GM10248 (cell line): ENCODE data around the gene C4B.
"Not testable (repeated sequence)": the region's sequence is repeated elsewhere in the genome, so short reads cannot be mapped to it uniquely, and the experiment has no call there.

Experiments used
- CTCF ChIA-PET: fragments of 300-600 bp; sonication (Branson Sonifier 250); formaldehyde crosslinking; extraction: SDS; loops from one replicate; lab custom pipeline; 2021; ENCODE audit warnings: antibody characterized with exemption; lab: Yijun Ruan, JAX
- POLR2A ChIA-PET: fragments of 350-650 bp; sonication (Branson Sonifier 250); formaldehyde crosslinking; extraction: SDS; loops from one replicate; lab custom pipeline; 2020; ENCODE audit warnings: antibody characterized with exemption; lab: Yijun Ruan, JAX
- DNase-seq: peaks from one replicate; pipeline ENCODE4 v3.0.0; 2012; ENCODE audit errors: extremely low spot score
- TF ChIP-seq, protein P1 (sequence below): IDR thresholded peaks from 2 replicates; pipeline ENCODE4 v1.5.1; 2012; ENCODE audit warnings: mild to moderate bottlenecking, low read depth; ENCODE audit errors: extremely low read depth, missing control alignments, control extremely low read depth

The C4B gene

DNA sequence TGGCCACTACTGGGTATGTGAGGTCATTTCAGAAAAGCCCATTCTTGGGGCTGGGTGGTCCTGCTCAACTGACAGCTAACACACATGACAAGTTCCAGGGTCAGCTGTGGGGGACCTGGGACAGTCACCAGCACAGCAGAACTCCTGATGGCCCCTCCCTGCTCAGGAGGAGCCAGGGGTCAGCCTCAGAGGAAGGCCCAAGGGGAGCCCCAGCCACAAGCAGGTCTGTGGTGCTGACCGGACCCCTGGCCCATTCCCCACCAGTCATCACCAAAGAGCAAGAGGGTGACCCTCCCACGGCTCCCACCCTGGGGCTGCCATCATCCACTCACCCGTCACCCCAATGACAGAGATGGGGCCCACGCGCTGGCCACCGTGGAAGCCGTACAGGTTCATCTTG is 41.7 kb downstream of the C4B start:
- ChIA-PET CTCF (interaction anchor here (1.2 kb wide), 1 partner anchor 62 kb away, joined by 3 read pairs; no protein-coding TSS in a partner anchor), POLR2A (no interaction called here)
- no peak for DNase-seq
- TF ChIP-seq, protein P1, sequence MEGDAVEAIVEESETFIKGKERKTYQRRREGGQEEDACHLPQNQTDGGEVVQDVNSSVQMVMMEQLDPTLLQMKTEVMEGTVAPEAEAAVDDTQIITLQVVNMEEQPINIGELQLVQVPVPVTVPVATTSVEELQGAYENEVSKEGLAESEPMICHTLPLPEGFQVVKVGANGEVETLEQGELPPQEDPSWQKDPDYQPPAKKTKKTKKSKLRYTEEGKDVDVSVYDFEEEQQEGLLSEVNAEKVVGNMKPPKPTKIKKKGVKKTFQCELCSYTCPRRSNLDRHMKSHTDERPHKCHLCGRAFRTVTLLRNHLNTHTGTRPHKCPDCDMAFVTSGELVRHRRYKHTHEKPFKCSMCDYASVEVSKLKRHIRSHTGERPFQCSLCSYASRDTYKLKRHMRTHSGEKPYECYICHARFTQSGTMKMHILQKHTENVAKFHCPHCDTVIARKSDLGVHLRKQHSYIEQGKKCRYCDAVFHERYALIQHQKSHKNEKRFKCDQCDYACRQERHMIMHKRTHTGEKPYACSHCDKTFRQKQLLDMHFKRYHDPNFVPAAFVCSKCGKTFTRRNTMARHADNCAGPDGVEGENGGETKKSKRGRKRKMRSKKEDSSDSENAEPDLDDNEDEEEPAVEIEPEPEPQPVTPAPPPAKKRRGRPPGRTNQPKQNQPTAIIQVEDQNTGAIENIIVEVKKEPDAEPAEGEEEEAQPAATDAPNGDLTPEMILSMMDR = no peak

GRCh38 chr6:32057966-32058365 is 43.4 kb downstream of the C4B start:
- ChIA-PET CTCF (interaction anchor here (2.9 kb wide), 1 partner anchor 10 kb away, joined by 12 read pairs; no protein-coding TSS in a partner anchor), POLR2A (no interaction called here)
- no peak for DNase-seq
- TF ChIP-seq, protein P1 = no peak

- POLR2A ChIA-PET = no interaction called here
- TF ChIP-seq, protein P1 = no peak
- CTCF ChIA-PET = interaction anchor here (2.9 kb wide), 1 partner anchor 10 kb away, joined by 12 read pairs; no protein-coding TSS in a partner anchor
- no peak for DNase-seq
These were observed 43.9 kb downstream of the C4B start for GRCh38 chr6:32058511-32058963.

- ChIA-PET POLR2A (no interaction called here), CTCF (no interaction called here)
- no peak for DNase-seq
- TF ChIP-seq, protein P1 = no peak
These were observed 46.5 kb downstream of the C4B start for GRCh38 chr6:32060966-32061655.

DNA sequence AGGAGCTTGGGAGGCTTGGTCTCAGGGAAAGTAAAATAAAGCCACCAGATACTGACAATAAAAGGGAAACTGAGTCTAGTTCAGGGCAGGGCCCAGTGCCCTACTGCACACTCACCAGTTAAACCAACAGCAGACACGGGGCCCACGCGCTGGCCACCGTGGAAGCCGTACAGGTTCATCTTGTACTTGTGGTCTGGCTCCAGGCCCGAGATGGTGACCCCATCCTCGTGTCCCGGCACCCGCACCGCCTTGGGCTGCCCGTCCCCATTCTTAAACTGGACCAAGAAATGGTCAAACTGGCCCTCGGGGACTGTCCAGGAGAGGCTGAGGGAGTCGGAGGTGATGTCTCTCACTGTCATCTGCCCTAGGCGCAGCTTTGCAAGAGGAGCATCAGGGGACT is 50.1 kb downstream of the C4B start:
- POLR2A ChIA-PET = no interaction called here
- CTCF ChIA-PET = interaction anchor here (2.1 kb wide), 1 partner anchor 16 kb away, joined by 13 read pairs; no protein-coding TSS in a partner anchor
- TF ChIP-seq, protein P1 = no peak
- no peak for DNase-seq

DNA sequence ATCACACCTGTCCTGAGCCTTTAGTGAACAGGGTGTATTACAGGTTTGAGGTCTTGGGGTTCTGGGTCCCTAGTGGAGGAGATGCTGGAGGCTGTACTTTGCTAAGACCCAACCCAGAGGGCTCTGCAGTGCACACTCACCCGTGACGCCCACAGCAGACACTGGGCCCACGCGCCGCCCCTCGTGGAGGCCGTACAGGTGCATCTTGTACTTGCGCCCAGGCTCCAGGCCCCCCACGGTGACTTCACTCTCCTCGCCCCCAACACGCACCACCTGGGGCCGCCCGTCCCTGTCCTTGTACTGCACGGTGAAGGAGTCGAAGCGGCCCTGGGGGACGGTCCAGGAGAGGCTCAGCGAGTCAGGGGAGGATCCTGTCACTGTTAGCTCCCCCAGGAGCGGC is 52.9 kb downstream of the C4B start:
- CTCF ChIA-PET, POLR2A ChIA-PET, DNase-seq: not testable (repeated sequence)

DNA sequence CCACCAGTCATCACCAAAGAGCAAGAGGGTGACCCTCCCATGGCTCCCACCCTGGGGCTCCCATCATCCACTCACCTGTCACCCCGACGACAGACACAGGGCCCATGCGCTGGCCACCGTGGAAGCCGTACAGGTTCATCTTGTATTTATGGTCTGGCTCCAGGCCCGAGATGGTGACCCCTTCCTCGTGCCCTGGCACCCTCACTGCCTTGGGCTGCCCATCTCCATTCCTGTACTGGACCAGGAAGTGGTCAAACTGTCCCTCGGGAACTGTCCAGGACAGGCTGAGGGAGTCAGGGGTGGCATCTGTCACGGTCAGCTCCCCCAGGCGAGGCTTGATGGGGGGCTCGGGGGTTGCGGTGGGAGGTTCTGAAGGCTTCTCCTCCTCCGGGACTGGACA is 53.7 kb downstream of the C4B start:
- POLR2A ChIA-PET, DNase-seq, CTCF ChIA-PET: not testable (repeated sequence)
